ENCODE data around the gene MARCHF9.

DNA sequence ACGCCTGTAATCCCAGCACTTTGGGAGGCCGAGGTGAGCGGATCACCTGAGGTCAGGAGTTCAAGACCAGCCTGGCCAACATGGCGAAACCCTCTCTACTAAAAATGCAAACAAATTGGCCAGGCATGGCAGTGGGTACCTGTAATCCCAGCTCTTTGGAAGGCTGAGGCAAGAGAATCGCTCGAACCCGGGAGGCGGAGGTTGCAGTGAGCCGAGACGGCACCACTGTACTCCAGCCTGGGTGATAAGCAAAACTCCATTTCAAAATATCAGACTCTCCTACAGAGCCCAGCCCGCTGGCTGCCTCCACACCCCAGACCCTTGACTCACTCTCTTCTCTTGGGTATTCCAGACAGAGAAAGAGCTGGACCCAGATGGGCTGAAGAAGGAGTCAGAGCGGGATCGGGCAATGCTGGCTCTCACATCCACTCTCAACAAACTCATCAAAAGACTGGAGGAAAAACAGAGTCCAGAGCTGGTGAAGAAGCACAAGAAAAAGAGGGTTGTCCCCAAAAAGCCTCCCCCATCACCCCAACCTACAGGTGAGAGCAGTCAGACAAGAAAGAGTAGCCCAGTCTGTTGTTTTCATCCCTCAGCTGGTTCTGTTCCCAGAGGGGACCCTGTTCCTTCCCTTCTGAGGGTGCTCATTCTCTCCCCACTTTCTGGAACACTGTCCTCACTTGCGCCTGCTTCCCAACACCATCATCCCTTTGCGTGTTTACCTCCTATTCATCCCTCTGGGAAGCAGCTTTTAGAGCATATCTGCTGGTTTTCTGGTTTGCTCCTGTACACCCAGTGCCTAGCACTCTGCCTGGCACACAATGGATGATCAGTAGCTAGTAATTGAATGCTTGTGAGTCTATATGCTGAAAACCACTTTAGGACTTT lies 36.0 kb upstream of the MARCHF9 start:
- TF ChIP-seq, protein P1, sequence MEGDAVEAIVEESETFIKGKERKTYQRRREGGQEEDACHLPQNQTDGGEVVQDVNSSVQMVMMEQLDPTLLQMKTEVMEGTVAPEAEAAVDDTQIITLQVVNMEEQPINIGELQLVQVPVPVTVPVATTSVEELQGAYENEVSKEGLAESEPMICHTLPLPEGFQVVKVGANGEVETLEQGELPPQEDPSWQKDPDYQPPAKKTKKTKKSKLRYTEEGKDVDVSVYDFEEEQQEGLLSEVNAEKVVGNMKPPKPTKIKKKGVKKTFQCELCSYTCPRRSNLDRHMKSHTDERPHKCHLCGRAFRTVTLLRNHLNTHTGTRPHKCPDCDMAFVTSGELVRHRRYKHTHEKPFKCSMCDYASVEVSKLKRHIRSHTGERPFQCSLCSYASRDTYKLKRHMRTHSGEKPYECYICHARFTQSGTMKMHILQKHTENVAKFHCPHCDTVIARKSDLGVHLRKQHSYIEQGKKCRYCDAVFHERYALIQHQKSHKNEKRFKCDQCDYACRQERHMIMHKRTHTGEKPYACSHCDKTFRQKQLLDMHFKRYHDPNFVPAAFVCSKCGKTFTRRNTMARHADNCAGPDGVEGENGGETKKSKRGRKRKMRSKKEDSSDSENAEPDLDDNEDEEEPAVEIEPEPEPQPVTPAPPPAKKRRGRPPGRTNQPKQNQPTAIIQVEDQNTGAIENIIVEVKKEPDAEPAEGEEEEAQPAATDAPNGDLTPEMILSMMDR (conservative IDR thresholded peaks at IDR 0.05; ENCODE audit: low read depth, low read length), result no peak
- no peak for TF ChIP-seq EZH2 (IDR thresholded peaks at IDR 0.05; ENCODE audit: borderline replicate concordance, low read depth, low read length, poor library complexity, severe bottlenecking)

Data from A673 (cell line).